DMS153 treated with DMSO at 0.1 percent for 48 hours (cell line): ENCODE data around the gene TNFAIP8.
"Not testable (repeated sequence)": the region's sequence is repeated elsewhere in the genome, so short reads cannot be mapped to it uniquely, and the experiment has no call there.

Experiments
- DNase-seq: peaks from one replicate; lab custom pipeline; 2025; ENCODE audit not compliant: unreplicated experiment; lab: John Stamatoyannopoulos, UW

TNFAIP8 gene

DNA sequence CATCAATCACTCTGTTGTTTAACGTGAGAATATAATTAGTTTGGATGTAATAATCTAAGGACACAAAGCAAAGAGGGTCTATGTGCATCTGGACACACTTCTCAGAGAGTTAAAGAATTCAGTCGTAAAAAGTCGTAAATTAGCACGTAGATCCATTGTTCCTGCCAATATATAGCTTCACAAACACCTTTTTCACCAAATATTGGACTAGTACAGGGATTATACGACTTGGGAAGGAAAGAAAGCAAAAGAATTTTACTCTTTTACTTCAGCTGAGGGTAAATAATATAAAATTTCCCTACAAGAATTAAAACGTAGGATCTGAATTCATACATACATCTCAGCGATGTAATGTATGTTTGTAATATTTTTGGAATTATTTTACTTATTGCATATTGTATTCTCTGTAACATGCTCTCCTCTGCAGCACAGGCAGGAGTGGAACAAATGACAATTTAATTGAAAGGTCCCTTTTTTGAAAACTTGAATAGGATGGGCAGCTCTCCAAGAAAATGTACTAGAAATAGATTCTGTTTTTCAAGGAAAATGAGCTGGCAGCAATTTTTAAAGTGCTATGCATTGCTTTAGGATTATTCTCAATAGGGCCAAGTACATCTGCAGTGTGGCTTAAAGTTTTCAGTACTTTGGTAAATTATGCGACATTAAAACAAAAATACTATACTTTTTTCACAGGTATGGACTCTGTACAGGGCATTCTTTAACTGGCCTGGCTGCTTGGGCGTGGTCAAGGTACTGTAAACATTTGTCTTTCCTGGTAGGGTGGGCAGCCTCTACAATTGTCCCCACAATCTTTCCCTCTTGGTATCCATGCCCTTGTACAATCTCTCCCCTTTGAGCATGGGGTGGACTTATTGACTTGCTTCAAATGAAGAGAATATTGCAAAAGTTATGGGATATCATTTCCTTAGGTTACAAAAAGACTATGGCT is 56.7 kb downstream of the TNFAIP8 start:
- DNase-seq = no peak

- not testable (repeated sequence) for DNase-seq
Measured at GRCh38 chr5:119414124-119414734, 58.4 kb downstream of the TNFAIP8 start.

DNA sequence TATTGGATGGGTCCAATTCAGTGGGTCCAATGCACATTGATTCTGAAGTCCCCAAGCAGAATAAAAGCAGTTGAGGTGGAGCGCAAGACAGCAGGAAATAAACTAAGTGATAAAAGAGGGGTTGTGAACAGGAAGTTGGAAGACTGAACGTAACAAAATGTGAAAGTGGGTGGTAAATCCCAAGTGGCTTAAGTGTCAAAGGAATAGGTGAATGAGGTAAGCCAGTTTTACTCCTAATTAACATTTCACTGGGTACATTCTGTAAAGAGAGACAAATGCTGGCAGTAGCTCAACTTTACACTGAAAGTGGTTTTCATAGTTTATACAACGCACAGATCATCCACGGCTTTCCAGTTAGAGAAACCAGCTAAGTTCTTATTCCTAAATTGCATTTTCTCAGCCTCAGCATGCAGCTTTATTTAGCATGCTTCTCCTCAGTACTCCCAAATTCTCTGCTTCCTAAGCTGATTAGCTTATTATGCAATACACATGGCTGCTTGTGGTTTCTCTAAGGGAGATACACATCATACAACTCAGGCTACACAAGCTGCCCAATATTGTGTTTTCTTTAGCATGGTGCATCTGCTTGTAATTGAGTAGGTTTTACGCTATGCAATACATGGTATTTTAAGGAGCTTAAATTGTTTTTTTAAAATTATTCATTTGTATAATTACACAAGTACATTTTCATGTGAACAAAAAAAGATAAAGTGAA is 62.2 kb downstream of the TNFAIP8 start:
- DNase-seq = no peak

DNA sequence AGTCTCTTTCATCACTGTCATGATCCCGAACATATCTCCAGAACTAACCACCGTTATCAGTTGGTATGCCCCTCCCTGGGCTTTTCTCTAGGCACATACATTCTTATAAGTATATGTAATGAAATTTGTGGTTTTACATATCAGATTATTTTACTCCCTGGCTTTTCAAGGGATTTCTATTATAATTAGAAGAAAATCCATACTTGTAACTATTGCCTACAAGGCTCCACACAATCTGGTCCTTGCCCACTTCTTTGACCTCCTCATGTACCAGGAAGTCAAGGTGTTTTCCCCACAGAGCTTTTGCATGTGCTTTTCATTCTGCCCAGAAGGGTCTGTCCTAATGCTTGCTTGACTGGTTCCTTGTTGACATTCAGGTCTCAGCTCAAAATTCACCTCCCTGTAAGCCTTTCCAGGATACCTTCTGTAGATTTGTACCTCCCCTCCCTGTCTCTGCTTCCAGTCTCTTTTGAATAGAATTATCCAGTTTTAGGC is 62.8 kb downstream of the TNFAIP8 start:
- DNase-seq = no peak

DNA sequence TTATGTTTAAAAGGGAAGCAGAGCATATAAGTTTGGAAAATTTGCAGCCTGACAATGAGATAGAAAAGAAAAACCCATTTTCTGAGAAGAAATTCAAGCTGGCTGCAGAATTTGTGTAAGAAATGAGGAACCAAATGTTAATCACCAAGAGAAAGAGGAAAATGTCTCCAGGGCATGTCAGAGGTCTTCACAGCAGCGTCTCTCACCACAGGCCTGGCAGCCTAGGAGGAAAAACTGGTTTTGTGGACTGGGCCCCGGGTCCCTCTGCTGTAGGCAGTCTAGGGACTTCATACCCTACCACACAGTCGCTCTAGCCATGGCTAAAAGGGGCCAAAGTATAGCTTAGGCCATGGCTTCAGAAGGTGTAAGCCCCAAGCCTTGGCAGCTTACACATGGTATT is 64.3 kb downstream of the TNFAIP8 start:
- no peak for DNase-seq

GRCh38 chr5:119426057-119426456 is 70.2 kb downstream of the TNFAIP8 start:
- DNase-seq = no peak

GRCh38 chr5:119427060-119427459 is 71.2 kb downstream of the TNFAIP8 start:
- DNase-seq = no peak

DNA sequence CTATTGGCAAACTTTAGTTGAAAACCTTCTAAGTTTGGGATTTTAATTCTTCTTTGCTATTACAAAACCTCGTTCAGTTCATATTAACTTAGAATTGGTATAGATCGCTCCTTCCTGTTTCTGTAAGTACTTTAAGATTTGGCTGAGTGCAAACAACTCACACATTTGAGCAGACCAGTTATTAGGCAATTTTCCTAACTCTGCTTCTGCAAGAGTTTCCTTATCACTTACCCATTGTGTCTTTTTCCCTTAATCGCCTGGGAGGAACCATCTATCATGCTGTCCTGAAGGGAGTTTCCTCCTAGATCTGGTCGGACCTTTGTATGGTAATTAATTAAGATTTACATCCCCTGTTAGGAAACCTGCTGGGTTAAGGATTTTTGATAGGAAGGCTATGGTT is 71.8 kb downstream of the TNFAIP8 start:
- not testable (repeated sequence) for DNase-seq

GRCh38 chr5:119428166-119428565 is 72.3 kb downstream of the TNFAIP8 start:
- DNase-seq = not testable (repeated sequence)

DNA sequence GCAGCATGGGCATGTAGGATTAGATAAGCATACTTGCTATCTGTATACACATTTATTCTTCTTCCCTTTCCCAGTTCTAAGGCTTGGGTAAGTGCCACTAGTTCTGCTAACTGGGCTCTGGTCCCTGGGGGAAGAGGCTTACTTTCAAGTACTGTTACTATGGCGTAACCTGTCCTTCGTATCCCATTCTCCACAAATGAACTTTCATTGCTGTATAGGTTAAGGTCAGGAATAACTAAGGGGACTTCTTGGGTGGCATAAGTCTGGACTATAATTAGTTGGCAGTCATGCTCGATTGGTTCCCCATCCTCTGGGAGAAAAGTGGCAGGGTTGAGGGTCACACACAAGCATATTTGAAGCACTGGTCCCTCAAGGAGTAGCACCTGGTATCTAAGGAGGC is 72.8 kb downstream of the TNFAIP8 start:
- not testable (repeated sequence) for DNase-seq

- DNase-seq = not testable (repeated sequence)
Measured at GRCh38 chr5:119432674-119433237, 76.9 kb downstream of the TNFAIP8 start.

DNA sequence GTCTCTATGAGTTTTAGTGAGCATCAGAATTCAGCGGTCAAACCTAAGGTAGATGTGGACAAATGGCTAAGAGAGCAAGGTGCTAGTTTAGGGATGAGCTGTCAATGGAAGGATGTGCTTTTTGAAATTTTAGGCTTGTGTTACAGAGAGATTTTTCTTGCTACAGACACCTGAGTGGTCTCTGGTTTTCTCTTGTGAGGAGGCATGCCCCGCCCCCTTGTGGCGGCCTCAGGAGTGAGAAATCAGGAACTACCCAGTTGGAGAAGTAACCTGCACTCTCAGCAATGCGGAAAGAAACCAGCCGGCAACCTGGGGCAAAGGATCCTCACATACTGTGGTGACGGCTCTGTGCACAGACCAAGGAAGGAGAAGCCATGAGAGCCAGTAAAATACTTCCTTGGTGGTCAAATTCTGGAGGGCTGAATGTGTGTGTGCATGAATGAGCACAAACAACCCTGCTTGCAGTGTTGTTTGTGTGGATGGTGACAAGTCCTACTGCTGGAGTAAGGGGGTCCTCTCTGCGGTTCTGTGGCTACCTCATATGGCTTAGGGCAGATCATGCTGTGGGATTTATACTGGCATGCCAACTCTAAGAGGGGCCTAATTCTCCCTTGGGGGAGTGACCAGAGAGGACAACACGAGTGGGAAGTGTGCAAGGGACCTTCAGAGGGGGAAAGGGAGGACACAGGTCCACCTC is 79.8 kb downstream of the TNFAIP8 start:
- DNase-seq = no peak

DNA sequence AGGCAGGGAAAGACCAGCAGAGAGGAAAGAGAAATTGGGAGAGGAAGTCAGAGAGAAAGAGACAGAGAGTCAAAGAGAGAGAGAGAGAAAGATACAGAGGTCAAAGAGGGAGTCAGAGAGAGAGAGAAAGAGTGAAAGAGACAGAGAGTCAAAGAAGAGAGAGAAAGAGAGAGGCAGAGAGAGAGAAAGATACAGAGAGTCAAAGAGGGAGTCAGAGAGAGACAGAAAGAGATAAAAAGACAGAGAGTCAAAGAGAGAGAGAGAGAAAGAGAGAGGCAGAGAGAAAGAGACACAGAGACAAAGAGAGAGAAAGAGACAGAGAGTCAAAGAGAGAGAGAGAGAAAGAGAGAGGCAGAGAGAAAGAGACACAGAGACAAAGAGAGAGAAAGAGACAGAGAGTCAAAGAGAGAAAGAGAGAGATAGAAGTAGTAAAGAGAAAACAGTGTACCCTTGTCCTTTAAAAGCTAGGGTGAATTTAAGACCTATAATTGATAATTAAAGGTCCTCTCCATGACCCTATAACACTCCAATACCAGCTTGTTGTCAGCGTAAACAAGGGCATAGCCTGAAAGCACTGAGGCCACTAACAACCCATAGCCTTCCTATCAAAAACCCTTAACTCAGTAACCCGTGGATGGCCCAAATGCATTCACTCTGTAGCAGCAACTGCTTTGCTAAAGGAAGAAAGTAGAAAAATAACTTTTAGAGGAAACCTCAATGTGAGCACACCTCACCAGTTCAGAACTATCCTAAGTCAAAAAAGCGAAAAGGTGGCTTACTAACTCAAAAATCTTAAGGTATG is 82.2 kb downstream of the TNFAIP8 start:
- not testable (repeated sequence) for DNase-seq

DNA sequence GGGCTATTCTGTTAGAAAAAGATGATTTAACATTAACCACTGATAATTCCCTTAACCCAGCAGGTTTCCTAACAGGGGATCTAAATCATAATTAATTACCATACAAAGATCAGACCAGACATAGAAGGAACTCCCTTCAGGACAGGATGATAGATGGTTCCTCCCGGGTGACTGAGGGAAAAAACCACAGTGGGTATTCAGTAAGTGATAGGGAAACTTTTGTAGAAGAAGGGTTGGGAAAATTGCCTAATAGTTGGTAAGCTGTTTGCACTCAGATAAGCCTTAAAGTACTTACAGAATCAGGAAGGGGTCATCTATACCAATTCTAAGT is 82.7 kb downstream of the TNFAIP8 start:
- not testable (repeated sequence) for DNase-seq

GRCh38 chr5:119439140-119439631 is 83.4 kb downstream of the TNFAIP8 start:
- no peak for DNase-seq

GRCh38 chr5:119439632-119440031 is 83.8 kb downstream of the TNFAIP8 start:
- DNase-seq = not testable (repeated sequence)

GRCh38 chr5:119444643-119445042 is 88.8 kb downstream of the TNFAIP8 start:
- DNase-seq = not testable (repeated sequence)

DNA sequence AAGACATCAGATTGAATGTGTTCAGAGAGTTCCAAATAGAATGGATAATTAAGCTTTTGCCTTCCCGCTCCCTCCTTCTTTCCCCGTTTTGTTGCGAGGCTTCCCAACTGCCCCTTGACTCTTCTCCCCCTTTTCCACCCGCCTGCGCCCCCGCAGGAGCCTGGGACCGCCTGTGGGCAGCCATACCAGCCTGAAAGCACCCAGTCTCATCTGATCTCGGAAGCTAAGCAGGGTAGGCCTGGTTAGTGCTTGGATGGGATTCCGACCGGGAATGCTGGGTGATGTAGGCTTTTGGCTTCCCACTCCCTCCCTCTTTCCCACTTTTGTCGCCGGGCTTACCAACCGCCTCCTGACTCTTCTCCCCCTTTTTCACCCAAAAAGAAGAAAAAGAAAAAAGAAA is 89.7 kb downstream of the TNFAIP8 start:
- no peak for DNase-seq
